Colonic mucosa (tissue), 4 donors: ENCODE measurements around the gene TEDC1. TPM values are rescaled to one million over a fixed set of nuclear protein-coding genes. Genes with fewer than 3 reads are reported as not detected.

Experiments
- DNase-seq: peaks from one replicate; pipeline ENCODE4 v3.0.0-alpha.2; 2020
- H3K27ac ChIP-seq: fragments of 200-600 bp; one replicate; pipeline ENCODE4 v1.8.0; 2021
- H3K27me3 ChIP-seq: fragments of 200-600 bp; one replicate; pipeline ENCODE4 v1.8.0; 2021
- H3K36me3 ChIP-seq: fragments of 200-600 bp; one replicate; pipeline ENCODE4 v1.8.0; 2021
- H3K4me1 ChIP-seq: fragments of 200-600 bp; one replicate; pipeline ENCODE4 v1.8.0; 2021; ENCODE audit warnings: mild to moderate bottlenecking
- H3K4me3 ChIP-seq: fragments of 200-600 bp; one replicate; pipeline ENCODE4 v1.8.0; 2021
- H3K9ac ChIP-seq, 2 donors: one replicate each; pipeline ENCODE4 v1.7.0; 2013; ENCODE audit warnings: control low read depth in 2 of 2, low read depth in 2 of 2, low read length in 2 of 2
- H3K9me3 ChIP-seq: fragments of 200-600 bp; one replicate; pipeline ENCODE4 v1.8.0; 2021
- CTCF ChIP-seq: fragments of 200-600 bp; IDR thresholded peaks from one replicate; pipeline ENCODE4 v1.8.0; 2022; ENCODE audit warnings: antibody characterized with exemption, mild to moderate bottlenecking
- intact Hi-C: fragments of 100-400 bp; cut with DNase I; formaldehyde crosslinking; loops from one replicate; pipeline ENCODE4 v1.14.1; 2022
- total RNA-seq, 2 donors: library from RNA; stranded (reverse); fragmentation: NEBNext Ultra II Directional in 1 of 2; extraction: Animal tissue kit (Norgen Biotek cat#: 25700) in 1 of 2; gene quantifications; one replicate each; pipeline ENCODE4 v1.2.1, GENCODE V29; 2021
- donor health status: healthy.
- donor health status: DM: no; HTN: no; CAD: no.
- donor health status: DM: no; HTN: no; CAD: no.

The TEDC1 gene
- total RNA-seq, 2 donors from 2014 or later: 15.0 to 55.7 TPM

GRCh38 chr14:105488781-105489541 is 2.1 kb upstream of the TEDC1 start:
- H3K36me3 ChIP-seq: no peaks in the 10 kb centered on the region
- peak; percentile 39 for DNase-seq
- no peak for TF ChIP-seq CTCF
- peak overlapping the region; percentile 85 to 96 for H3K9ac ChIP-seq
- peak overlapping the region; percentile 96 for H3K27ac ChIP-seq
- no peaks in the 10 kb centered on the region for H3K9me3 ChIP-seq
- H3K4me3 ChIP-seq: peak overlapping the region; percentile 64
- peaks cover 20% of the 10 kb centered on the region for H3K4me1 ChIP-seq
- peaks cover 12% of the 10 kb centered on the region for H3K27me3 ChIP-seq
- intact Hi-C loops: loop anchor here (5.0 kb wide), 1 partner anchor 117 kb away; no protein-coding TSS in a partner anchor

GRCh38 chr14:105489542-105490266 is 1.3 kb upstream of the TEDC1 start:
- DNase-seq: peak; percentile 94
- TF ChIP-seq CTCF: peak; percentile 37
- Histone ChIP-seq H3K9ac (peak overlapping the region; percentile 85 to 96), H3K27ac (peak overlapping the region; percentile 96), H3K36me3 (no peaks in the 10 kb centered on the region), H3K4me3 (peak overlapping the region; percentile 64), H3K4me1 (peaks cover 20% of the 10 kb centered on the region), H3K9me3 (no peaks in the 10 kb centered on the region), H3K27me3 (peaks cover 12% of the 10 kb centered on the region)
- intact Hi-C loops: loop anchor here (5.0 kb wide), 2 partner anchors 38 to 117 kb away; partner anchors contain the start of gene TMEM121

- intact Hi-C loops: loop anchor here (5.0 kb wide), 1 partner anchor 37 kb away; the partner anchor contains the start of gene TMEM121
- Histone ChIP-seq H3K27me3 (peaks cover 12% of the 10 kb centered on the region), H3K9me3 (no peaks in the 10 kb centered on the region), H3K36me3 (no peaks in the 10 kb centered on the region), H3K9ac (peak overlapping the region; percentile 85 to 96), H3K27ac (peak overlapping the region; percentile 96), H3K4me3 (peak overlapping the region; percentile 64), H3K4me1 (peaks cover 20% of the 10 kb centered on the region)
- TF ChIP-seq CTCF: no peak
- no peak for DNase-seq
Observed at GRCh38 chr14:105490267-105490571, 827 bp upstream of the TEDC1 start.

GRCh38 chr14:105491366-105491973 is 424 bp downstream of the TEDC1 start:
- H3K27me3 ChIP-seq: peaks cover 6% of the 10 kb centered on the region
- H3K9me3 ChIP-seq: no peaks in the 10 kb centered on the region
- H3K4me1 ChIP-seq: peaks cover 11% of the 10 kb centered on the region
- intact Hi-C loops: loop anchor here (5.0 kb wide), 1 partner anchor 36 kb away; the partner anchor contains the start of gene TMEM121
- peak overlapping the region; percentile 91 for H3K4me3 ChIP-seq
- peak overlapping the region; percentile 92 for H3K27ac ChIP-seq
- TF ChIP-seq CTCF: no peak
- H3K36me3 ChIP-seq: no peaks in the 10 kb centered on the region
- peak overlapping the region in 1 of 2 donors; percentile 70 for H3K9ac ChIP-seq
- DNase-seq: peak; percentile 93
